GM12872 (cell line): Measurements from ENCODE around the gene NPL.

Source experiments
- CTCF ChIP-seq: IDR thresholded peaks from 3 replicates; pipeline ENCODE4 v1.5.1; 2011; ENCODE audit warnings: low read depth, mild to moderate bottlenecking, low read length, moderate library complexity; ENCODE audit not compliant: insufficient read depth

NPL gene

GRCh38 chr1:182755632-182756031 lies 33.9 kb upstream of the NPL start:
- TF ChIP-seq CTCF = no peak

- TF ChIP-seq CTCF = no peak
These were observed 33.1 kb upstream of the NPL start for GRCh38 chr1:182756423-182756822.

- TF ChIP-seq CTCF = no peak
These were observed 27.9 kb upstream of the NPL start for GRCh38 chr1:182761396-182762395.

- no peak for TF ChIP-seq CTCF
These were observed 27.0 kb upstream of the NPL start for GRCh38 chr1:182762536-182762935.

GRCh38 chr1:182764029-182764727 lies 25.4 kb upstream of the NPL start:
- no peak for TF ChIP-seq CTCF

GRCh38 chr1:182765391-182765790 lies 24.2 kb upstream of the NPL start:
- TF ChIP-seq CTCF = no peak

- no peak for TF ChIP-seq CTCF
These were observed 23.5 kb upstream of the NPL start for GRCh38 chr1:182766050-182766449.
